GM12892 (cell line): ENCODE data around the gene KCNT2.

Experiments
- POLR2A ChIP-seq: IDR thresholded peaks from 2 replicates; pipeline ENCODE4 v1.6.1; 2011; ENCODE audit warnings: low read depth, low read length, control low read depth
- POLR2AphosphoS5 ChIP-seq: IDR thresholded peaks from 2 replicates; pipeline ENCODE4 v1.6.1; 2011; ENCODE audit warnings: low read depth, low read length, control low read depth

DNA sequence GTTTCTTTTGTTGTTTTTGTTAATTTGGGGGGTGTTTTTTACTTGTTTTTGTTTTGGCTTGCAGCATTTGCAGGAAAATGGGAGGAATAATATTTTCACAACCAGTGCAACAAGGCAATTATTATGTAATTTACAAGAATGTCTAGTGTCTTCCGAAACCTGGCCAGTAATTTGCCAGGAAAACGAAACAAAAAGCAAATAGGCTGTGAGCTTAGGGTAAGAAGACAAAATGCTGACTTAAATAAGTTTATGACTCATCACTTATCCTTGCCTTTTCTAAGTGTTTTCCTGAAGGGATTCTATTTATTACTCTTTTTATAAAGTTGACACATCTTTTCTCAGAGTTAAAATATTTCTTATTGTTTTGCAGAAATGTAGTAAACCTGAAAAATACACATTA lies 49.8 kb downstream of the KCNT2 start:
- TF ChIP-seq POLR2A = no peak
- TF ChIP-seq POLR2AphosphoS5 = no peak
